ENCODE data around the gene SMIM32.

SMIM32 gene

GRCh38 chr5:136207631-136208030 is 14.7 kb upstream of the SMIM32 start:
- DNase-seq (ENCODE audit: low read depth in 2 of 2): no peak

- DNase-seq (ENCODE audit: low read depth in 2 of 2): no peak
Measured at GRCh38 chr5:136206361-136206760, 13.4 kb upstream of the SMIM32 start.

- DNase-seq (ENCODE audit: low read depth in 2 of 2): no peak
Measured at GRCh38 chr5:136205941-136206340, 13.0 kb upstream of the SMIM32 start.

- DNase-seq (ENCODE audit: low read depth in 2 of 2): no peak
Measured at GRCh38 chr5:136205061-136205702, 12.2 kb upstream of the SMIM32 start.

- DNase-seq (ENCODE audit: low read depth in 2 of 2): no peak
Measured at GRCh38 chr5:136203303-136203922, 10.5 kb upstream of the SMIM32 start.

GRCh38 chr5:136202469-136203205 is 9.7 kb upstream of the SMIM32 start:
- DNase-seq (ENCODE audit: low read depth in 2 of 2): no peak

GRCh38 chr5:136201870-136202269 is 8.9 kb upstream of the SMIM32 start:
- no peak for DNase-seq (ENCODE audit: low read depth in 2 of 2)

GRCh38 chr5:136200761-136201160 is 7.8 kb upstream of the SMIM32 start:
- no peak for DNase-seq (ENCODE audit: low read depth in 2 of 2)

GRCh38 chr5:136200130-136200529 is 7.2 kb upstream of the SMIM32 start:
- DNase-seq (ENCODE audit: low read depth in 2 of 2): no peak

- DNase-seq (ENCODE audit: low read depth in 2 of 2): no peak
Measured at GRCh38 chr5:136199408-136199807, 6.4 kb upstream of the SMIM32 start.

- DNase-seq (ENCODE audit: low read depth in 2 of 2): no peak
Measured at GRCh38 chr5:136198453-136198852, 5.5 kb upstream of the SMIM32 start.

- DNase-seq (ENCODE audit: low read depth in 2 of 2): no peak
Measured at GRCh38 chr5:136197462-136198142, 4.6 kb upstream of the SMIM32 start.

- no peak for DNase-seq (ENCODE audit: low read depth in 2 of 2)
Measured at GRCh38 chr5:136195971-136196820, 3.2 kb upstream of the SMIM32 start.

- no peak for DNase-seq (ENCODE audit: low read depth in 2 of 2)
Measured at GRCh38 chr5:136194576-136194975, 1.6 kb upstream of the SMIM32 start.

GRCh38 chr5:136193322-136193935 is 467 bp upstream of the SMIM32 start:
- no peak for DNase-seq (ENCODE audit: low read depth in 2 of 2)

- DNase-seq (ENCODE audit: low read depth in 2 of 2): no peak
Measured at GRCh38 chr5:136192015-136192525, 892 bp downstream of the SMIM32 start.

- no peak for DNase-seq (ENCODE audit: low read depth in 2 of 2)
Measured at GRCh38 chr5:136191304-136192014, 1.5 kb downstream of the SMIM32 start.

GRCh38 chr5:136190904-136191303 is 2.1 kb downstream of the SMIM32 start:
- DNase-seq (ENCODE audit: low read depth in 2 of 2): no peak

GRCh38 chr5:136190091-136190720 is 2.8 kb downstream of the SMIM32 start:
- no peak for DNase-seq (ENCODE audit: low read depth in 2 of 2)

- DNase-seq (ENCODE audit: low read depth in 2 of 2): no peak
Measured at GRCh38 chr5:136188859-136189258, 4.1 kb downstream of the SMIM32 start.
